GM23248 (cell line): ENCODE measurements around the gene FNTB. TPM values are rescaled to one million over a fixed set of nuclear protein-coding genes. Genes with fewer than 3 reads are reported as not detected.

Experiments
- DNase-seq: peaks from one replicate; pipeline ENCODE4 v3.0.0-alpha.2; 2015
- H2AFZ ChIP-seq: fragments of 200-600 bp; sonication (generic); 2 replicates; pipeline ENCODE4 v1.6.1; 2016; ENCODE audit warnings: antibody characterized with exemption
- H3F3A ChIP-seq: fragments of 200-600 bp; sonication (generic); 2 replicates; pipeline ENCODE4 v1.6.1; 2016; ENCODE audit warnings: mild to moderate bottlenecking, antibody characterized with exemption, mixed run types; ENCODE audit not compliant: insufficient read depth
- H3K27ac ChIP-seq: fragments of 200-600 bp; sonication (generic); 2 replicates; pipeline ENCODE4 v1.5.1; 2016; ENCODE audit warnings: mild to moderate bottlenecking
- H3K27me3 ChIP-seq: fragments of 200-600 bp; sonication (generic); replicated peaks from 2 replicates; pipeline ENCODE4 v1.6.1; 2016; ENCODE audit warnings: mild to moderate bottlenecking; ENCODE audit not compliant: insufficient read depth
- H3K36me3 ChIP-seq: fragments of 200-600 bp; sonication (generic); 2 replicates; pipeline ENCODE4 v1.6.1; 2016; ENCODE audit warnings: low read depth, mild to moderate bottlenecking
- H3K4me1 ChIP-seq: fragments of 200-600 bp; sonication (generic); 2 replicates; pipeline ENCODE4 v1.6.1; 2016; ENCODE audit warnings: mild to moderate bottlenecking; ENCODE audit not compliant: insufficient read depth
- H3K4me2 ChIP-seq: fragments of 200-600 bp; sonication (generic); one replicate; pipeline ENCODE4 v1.6.1; 2016; ENCODE audit warnings: mild to moderate bottlenecking; ENCODE audit not compliant: unreplicated experiment
- H3K4me3 ChIP-seq: fragments of 200-600 bp; sonication (generic); 2 replicates; pipeline ENCODE4 v1.5.1; 2016; ENCODE audit warnings: mild to moderate bottlenecking
- H3K79me2 ChIP-seq: fragments of 200-600 bp; sonication (generic); 2 replicates; pipeline ENCODE4 v1.6.1; 2016; ENCODE audit warnings: mild to moderate bottlenecking; ENCODE audit not compliant: insufficient read depth
- H3K9ac ChIP-seq: fragments of 200-600 bp; sonication (generic); 2 replicates; pipeline ENCODE4 v1.6.1; 2016; ENCODE audit warnings: mild to moderate bottlenecking
- H3K9me2 ChIP-seq: fragments of 200-600 bp; sonication (generic); 2 replicates; pipeline ENCODE4 v1.6.1; 2016; ENCODE audit warnings: mixed run types, mild to moderate bottlenecking, moderate library complexity; ENCODE audit not compliant: insufficient read depth
- H3K9me3 ChIP-seq: fragments of 200-600 bp; sonication (generic); one replicate; pipeline ENCODE4 v1.6.1; 2017; ENCODE audit warnings: low read depth
- H4K20me1 ChIP-seq: fragments of 200-600 bp; sonication (generic); 2 replicates; pipeline ENCODE4 v1.6.0; 2016; ENCODE audit not compliant: insufficient read depth
- EZH2 ChIP-seq: fragments of 200-600 bp; sonication (generic); IDR thresholded peaks from 2 replicates; pipeline ENCODE4 v1.6.1; 2018; ENCODE audit warnings: antibody characterized with exemption, mild to moderate bottlenecking; ENCODE audit not compliant: insufficient read depth, poor library complexity, severe bottlenecking
- EZH2phosphoT487 ChIP-seq: fragments of 200-600 bp; sonication (generic); IDR thresholded peaks from 2 replicates; pipeline ENCODE4 v1.6.1; 2018; ENCODE audit warnings: antibody characterized with exemption, moderate library complexity, mild to moderate bottlenecking, low read depth; ENCODE audit not compliant: insufficient read depth
- WGBS, 2 experiments: methylation state at CpG; one replicate each; pipeline ENCODE4 v1.1.6; 2015 to 2017; ENCODE audit warnings: low lambda C conversion rate in 2 of 2, low coverage in 1 of 2; ENCODE audit errors: missing lambda C conversion rate in 2 of 2; 5-methylcytosine and 5-hydroxymethylcytosine counted together
- in situ Hi-C: fragments of 300-500 bp; cut with MboI; formaldehyde crosslinking; loops from 2 replicates; pipeline ENCODE4 v1.15.0; 2020
- polyA plus RNA-seq: library from polyadenylated mRNA; unstranded; fragments of >200 nt; fragmentation: Nextera tagmentation; extraction: Ambion mirVana; gene quantifications from 2 replicates; pipeline ENCODE4 v1.2.1, GENCODE V29; 2016
- total RNA-seq: library from RNA; depleted of rRNA; stranded (reverse); fragments of >200 nt; shearing (Covaris generic); gene quantifications from 2 replicates; pipeline ENCODE4 v1.2.3, GENCODE V29; 2014

The FNTB gene
- total and polyA plus RNA-seq, 2 experiments from 2014 or later = 15.5 to 19.5 TPM

- Histone ChIP-seq H3K4me3 (no peak overlapping the region), H3K4me2 (no peak overlapping the region), H3K4me1 (peaks cover 17% of the 10 kb centered on the region), H3K36me3 (peaks cover 48% of the 10 kb centered on the region), H3K9ac (no peak overlapping the region), H3K27ac (no peak overlapping the region), H3K9me3 (no peaks in the 10 kb centered on the region), H2AFZ (no peak overlapping the region), H3F3A (peaks cover 19% of the 10 kb centered on the region), H3K27me3 (no peaks in the 10 kb centered on the region), H4K20me1 (0 out of 2 replicates have a peak, but pooled peaks cover 5% of the 10 kb centered on the region), H3K79me2 (peaks cover 99% of the 10 kb centered on the region), H3K9me2 (no peaks in the 10 kb centered on the region)
- TF ChIP-seq EZH2phosphoT487 (no peak), EZH2 (no peak)
- in situ Hi-C loops = no loop called here
- 93 to 97% methylated on average over 2 of the region's 2 CpGs for WGBS, 2 experiments
- no peak for DNase-seq
These were observed 105.7 kb downstream of the FNTB start for GRCh38 chr14:65092349-65092748.

- DNase-seq = peak; percentile 73
- Histone ChIP-seq H3K4me3 (no peak overlapping the region), H3K27ac (peak overlapping the region; percentile 44), H3K4me1 (peaks cover 37% of the 10 kb centered on the region), H3K9me3 (no peaks in the 10 kb centered on the region), H3K36me3 (peaks cover 40% of the 10 kb centered on the region), H3K4me2 (peak overlapping the region; percentile 48), H4K20me1 (no peaks in the 10 kb centered on the region), H3K9ac (peak overlapping the region; percentile 15; the same call in 1 of the 2 replicates), H3K79me2 (peaks cover 100% of the 10 kb centered on the region), H2AFZ (no peak overlapping the region), H3F3A (peaks cover 23% of the 10 kb centered on the region), H3K27me3 (no peaks in the 10 kb centered on the region), H3K9me2 (no peaks in the 10 kb centered on the region)
- in situ Hi-C loops = no loop called here
- 27 to 28% methylated on average over 3 of the region's 3 CpGs for WGBS, 2 experiments
- no peak for TF ChIP-seq EZH2phosphoT487
- no peak for TF ChIP-seq EZH2
These were observed 109.0 kb downstream of the FNTB start for GRCh38 chr14:65095633-65096205.

GRCh38 chr14:65096323-65097089 is 109.8 kb downstream of the FNTB start:
- no peak overlapping the region for H2AFZ ChIP-seq
- no peaks in the 10 kb centered on the region for H4K20me1 ChIP-seq
- peak overlapping the region; percentile 48 for H3K4me2 ChIP-seq
- no peaks in the 10 kb centered on the region for H3K9me3 ChIP-seq
- peak; percentile 24 for DNase-seq
- H3K4me1 ChIP-seq = peaks cover 40% of the 10 kb centered on the region
- H3K27me3 ChIP-seq = no peaks in the 10 kb centered on the region
- H3K4me3 ChIP-seq = no peak overlapping the region
- 64 to 67% methylated on average over 6 of the region's 6 CpGs for WGBS, 2 experiments
- peaks cover 23% of the 10 kb centered on the region for H3F3A ChIP-seq
- H3K9me2 ChIP-seq = no peaks in the 10 kb centered on the region
- peaks cover 33% of the 10 kb centered on the region for H3K36me3 ChIP-seq
- H3K9ac ChIP-seq = peak overlapping the region; percentile 15; the same call in 1 of the 2 replicates
- H3K27ac ChIP-seq = peak overlapping the region; percentile 44
- H3K79me2 ChIP-seq = peaks cover 100% of the 10 kb centered on the region
- in situ Hi-C loops = no loop called here
- TF ChIP-seq EZH2 (no peak), EZH2phosphoT487 (no peak)

- Histone ChIP-seq H3K79me2 (peaks cover 87% of the 10 kb centered on the region), H3K27ac (peak overlapping the region; percentile 31), H3K27me3 (no peaks in the 10 kb centered on the region), H3K4me3 (peak overlapping the region; percentile 56), H2AFZ (0 out of 2 replicates have a peak overlapping the region, but pooled peaks have one; percentile 15), H3K4me1 (peaks cover 40% of the 10 kb centered on the region), H3K36me3 (peaks cover 12% of the 10 kb centered on the region), H4K20me1 (no peaks in the 10 kb centered on the region), H3K9me3 (no peaks in the 10 kb centered on the region), H3F3A (peaks cover 23% of the 10 kb centered on the region), H3K4me2 (peak overlapping the region; percentile 92), H3K9ac (peak overlapping the region; percentile 54), H3K9me2 (no peaks in the 10 kb centered on the region)
- DNase-seq = peak; percentile 62
- TF ChIP-seq EZH2phosphoT487 (no peak), EZH2 (no peak)
- 29 to 30% methylated on average over 2 of the region's 2 CpGs for WGBS, 2 experiments
- in situ Hi-C loops = no loop called here
These were observed 111.9 kb downstream of the FNTB start for GRCh38 chr14:65098586-65098985.
